GM12865 (cell line): ENCODE measurements around the gene FGD4.

Source experiments
- DNase-seq: peaks from one replicate; pipeline ENCODE4 v3.0.0; 2010; ENCODE audit warnings: low read depth
- H3K4me3 ChIP-seq: 2 replicates; pipeline ENCODE4 v1.5.1; 2011; ENCODE audit warnings: mild to moderate bottlenecking, low read depth, low read length, control low read depth
- CTCF ChIP-seq: IDR thresholded peaks from 2 replicates; pipeline ENCODE4 v1.5.1; 2011; ENCODE audit warnings: low read length, control low read depth, low read depth, inconsistent platforms; ENCODE audit not compliant: insufficient read depth; ENCODE audit errors: missing control alignments

Gene FGD4

DNA sequence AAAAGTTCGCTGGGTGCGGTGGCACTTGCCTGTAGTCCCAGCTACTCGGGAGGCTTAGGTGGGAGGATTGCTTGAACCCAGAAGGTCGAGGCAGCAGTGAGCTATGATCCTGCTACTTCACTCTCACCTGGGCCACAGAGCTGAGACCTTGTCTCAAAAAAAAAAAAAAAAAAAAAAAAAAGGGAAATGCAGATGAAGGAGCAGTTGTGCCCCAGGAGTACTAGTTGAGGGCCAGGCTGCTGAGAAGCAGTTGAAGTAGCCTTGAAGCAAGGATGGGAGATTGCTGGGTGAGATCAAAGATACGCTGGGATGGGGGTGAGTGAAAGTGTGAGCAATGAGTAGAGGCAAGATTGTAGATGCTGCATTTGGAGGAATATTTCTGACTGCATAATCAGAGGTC, 186.3 kb downstream of the FGD4 start:
- no peak overlapping the region for H3K4me3 ChIP-seq
- no peak for TF ChIP-seq CTCF
- DNase-seq: no peak

GRCh38 chr12:32586390-32586789, 187.0 kb downstream of the FGD4 start:
- TF ChIP-seq CTCF: no peak
- no peak overlapping the region for H3K4me3 ChIP-seq
- DNase-seq: no peak

GRCh38 chr12:32587581-32588495, 188.5 kb downstream of the FGD4 start:
- H3K4me3 ChIP-seq: no peak overlapping the region
- DNase-seq: no peak
- TF ChIP-seq CTCF: no peak

- TF ChIP-seq CTCF: no peak
- no peak for DNase-seq
- H3K4me3 ChIP-seq: no peak overlapping the region
Measured at GRCh38 chr12:32588604-32589003, 189.2 kb downstream of the FGD4 start.

- no peak overlapping the region for H3K4me3 ChIP-seq
- TF ChIP-seq CTCF: no peak
- DNase-seq: peak; percentile 43
Measured at GRCh38 chr12:32589165-32589865, 190.0 kb downstream of the FGD4 start.

DNA sequence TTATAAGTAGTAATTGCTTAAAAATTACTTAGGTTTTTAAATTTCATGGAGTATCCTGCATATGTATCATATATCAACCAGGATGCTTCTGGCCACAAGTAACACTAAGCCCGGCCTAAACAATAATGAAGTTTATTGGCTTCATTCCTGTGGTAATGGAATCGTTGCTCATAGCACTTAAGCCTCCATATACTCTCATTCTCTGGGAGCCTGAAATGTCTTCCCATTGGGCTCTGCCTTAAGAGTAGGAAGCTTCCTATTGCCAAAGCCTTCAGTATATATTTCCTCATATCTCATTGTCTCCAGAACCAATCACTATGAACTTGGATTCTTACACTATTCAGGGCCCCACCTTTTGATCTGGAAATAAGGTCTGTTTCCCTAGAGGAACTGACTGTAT, 195.9 kb downstream of the FGD4 start:
- no peak for TF ChIP-seq CTCF
- DNase-seq: no peak
- H3K4me3 ChIP-seq: no peak overlapping the region
